NB4 (cell line): ENCODE data around the gene TMEM86B.

Source experiments
- CTCF ChIP-seq: IDR thresholded peaks from one replicate; pipeline ENCODE4 v1.5.1; 2012; ENCODE audit warnings: low read depth, low read length
- MAX ChIP-seq: IDR thresholded peaks from 2 replicates; pipeline ENCODE4 v1.6.1; 2011; ENCODE audit warnings: low read depth, low read length

- TF ChIP-seq CTCF, result no peak
- no peak for TF ChIP-seq MAX
These were observed 3.1 kb downstream of the TMEM86B start for GRCh38 chr19:55225415-55225958.
